ENCODE results near the gene HAUS5.

DNA sequence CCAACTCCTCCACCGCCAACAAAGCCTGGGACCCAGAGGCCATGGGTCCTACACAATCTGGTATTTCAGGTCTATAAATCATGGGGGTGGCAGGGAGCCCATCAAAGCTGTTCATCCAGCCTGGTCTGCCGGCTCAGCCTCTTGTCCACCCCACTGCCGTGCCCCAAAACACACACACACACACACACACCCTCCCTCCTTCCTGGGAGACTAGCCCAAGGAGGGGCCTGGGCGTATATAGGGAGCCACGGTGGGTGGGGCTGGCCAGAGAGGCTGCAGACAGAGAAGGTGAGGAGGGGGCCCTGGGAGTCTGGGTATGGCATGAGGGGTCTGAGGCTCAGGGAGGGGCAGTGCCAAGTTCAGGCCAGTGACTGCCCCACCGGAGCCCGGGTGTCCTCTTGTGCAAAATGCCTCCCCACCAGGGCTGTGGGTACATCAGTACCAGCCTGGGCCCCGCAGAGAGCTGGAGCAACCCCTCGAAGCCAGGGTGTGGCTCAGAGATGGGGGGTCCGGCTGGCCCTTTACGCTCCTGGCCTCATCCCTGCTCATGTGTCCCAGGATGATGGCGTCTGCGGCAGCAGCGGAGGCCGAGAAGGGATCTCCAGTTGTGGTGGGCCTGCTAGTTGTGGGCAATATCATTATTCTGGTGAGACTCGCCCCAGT lies 53.8 kb downstream of the HAUS5 start, which contains the start of gene UPK1A:
- TF ChIP-seq MXI1 (conservative IDR thresholded peaks at IDR 0.05; ENCODE audit: poor library complexity, severe bottlenecking) (no peak), CTCF (IDR thresholded peaks at IDR 0.05; ENCODE audit: poor library complexity, severe bottlenecking) (no peak), POLR2AphosphoS5 (IDR thresholded peaks at IDR 0.05) (no peak), EZH2 (IDR thresholded peaks at IDR 0.05; ENCODE audit: borderline replicate concordance, insufficient read depth, low read length, poor library complexity, severe bottlenecking) (no peak), TAF1 (IDR thresholded peaks at IDR 0.05; ENCODE audit: low read depth) (no peak), SMC3 (conservative IDR thresholded peaks at IDR 0.05; ENCODE audit: poor library complexity) (no peak), EP300 (conservative IDR thresholded peaks at IDR 0.05; ENCODE audit: poor library complexity, severe bottlenecking) (no peak)
- TF ChIP-seq, protein P1, sequence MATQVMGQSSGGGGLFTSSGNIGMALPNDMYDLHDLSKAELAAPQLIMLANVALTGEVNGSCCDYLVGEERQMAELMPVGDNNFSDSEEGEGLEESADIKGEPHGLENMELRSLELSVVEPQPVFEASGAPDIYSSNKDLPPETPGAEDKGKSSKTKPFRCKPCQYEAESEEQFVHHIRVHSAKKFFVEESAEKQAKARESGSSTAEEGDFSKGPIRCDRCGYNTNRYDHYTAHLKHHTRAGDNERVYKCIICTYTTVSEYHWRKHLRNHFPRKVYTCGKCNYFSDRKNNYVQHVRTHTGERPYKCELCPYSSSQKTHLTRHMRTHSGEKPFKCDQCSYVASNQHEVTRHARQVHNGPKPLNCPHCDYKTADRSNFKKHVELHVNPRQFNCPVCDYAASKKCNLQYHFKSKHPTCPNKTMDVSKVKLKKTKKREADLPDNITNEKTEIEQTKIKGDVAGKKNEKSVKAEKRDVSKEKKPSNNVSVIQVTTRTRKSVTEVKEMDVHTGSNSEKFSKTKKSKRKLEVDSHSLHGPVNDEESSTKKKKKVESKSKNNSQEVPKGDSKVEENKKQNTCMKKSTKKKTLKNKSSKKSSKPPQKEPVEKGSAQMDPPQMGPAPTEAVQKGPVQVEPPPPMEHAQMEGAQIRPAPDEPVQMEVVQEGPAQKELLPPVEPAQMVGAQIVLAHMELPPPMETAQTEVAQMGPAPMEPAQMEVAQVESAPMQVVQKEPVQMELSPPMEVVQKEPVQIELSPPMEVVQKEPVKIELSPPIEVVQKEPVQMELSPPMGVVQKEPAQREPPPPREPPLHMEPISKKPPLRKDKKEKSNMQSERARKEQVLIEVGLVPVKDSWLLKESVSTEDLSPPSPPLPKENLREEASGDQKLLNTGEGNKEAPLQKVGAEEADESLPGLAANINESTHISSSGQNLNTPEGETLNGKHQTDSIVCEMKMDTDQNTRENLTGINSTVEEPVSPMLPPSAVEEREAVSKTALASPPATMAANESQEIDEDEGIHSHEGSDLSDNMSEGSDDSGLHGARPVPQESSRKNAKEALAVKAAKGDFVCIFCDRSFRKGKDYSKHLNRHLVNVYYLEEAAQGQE (IDR thresholded peaks at IDR 0.05; ENCODE audit: borderline replicate concordance): no peak
